Astrocyte (in vitro differentiated cells and primary cell): ENCODE data around the gene LIPN. TPM values are rescaled to one million over a fixed set of nuclear protein-coding genes. Genes with fewer than 3 reads are reported as not detected.

Source experiments
- DNase-seq: peaks from one replicate; pipeline ENCODE4 v3.0.0-alpha.2; 2010; ENCODE audit warnings: low read depth
- FAIRE-seq: peaks from 2 replicates; lab custom pipeline; 2011; peaks lifted over from hg19 to GRCh38; lab: Jason Lieb, UNC
- H2AFZ ChIP-seq: 2 replicates; pipeline ENCODE4 v1.6.0; 2012; ENCODE audit warnings: low read depth, low read length, inconsistent platforms
- H3K27ac ChIP-seq: 2 replicates; pipeline ENCODE4 v1.5.1; 2011; ENCODE audit warnings: low read depth, low read length, inconsistent platforms
- H3K27me3 ChIP-seq: 2 replicates; pipeline ENCODE4 v1.6.0; 2011; ENCODE audit warnings: low read length, inconsistent platforms; ENCODE audit not compliant: insufficient read depth
- H3K36me3 ChIP-seq: 2 replicates; pipeline ENCODE4 v1.5.1; 2011; ENCODE audit warnings: low read length, inconsistent platforms; ENCODE audit not compliant: insufficient read depth
- H3K4me1 ChIP-seq: 2 replicates; pipeline ENCODE4 v1.5.1; 2011; ENCODE audit warnings: low read length, inconsistent platforms; ENCODE audit not compliant: insufficient read depth
- H3K4me2 ChIP-seq: 2 replicates; pipeline ENCODE4 v1.6.0; 2012; ENCODE audit warnings: low read length, inconsistent platforms
- H3K4me3 ChIP-seq: 2 replicates; pipeline ENCODE4 v1.5.1; 2011; ENCODE audit warnings: low read depth, mild to moderate bottlenecking, low read length, inconsistent platforms; ENCODE audit not compliant: insufficient read depth
- H3K79me2 ChIP-seq: 2 replicates; pipeline ENCODE4 v1.6.0; 2012; ENCODE audit warnings: mild to moderate bottlenecking, low read length, inconsistent platforms; ENCODE audit not compliant: insufficient read depth
- H3K9ac ChIP-seq: 2 replicates; pipeline ENCODE4 v1.6.0; 2012; ENCODE audit warnings: mild to moderate bottlenecking, low read length, inconsistent platforms
- H3K9me3 ChIP-seq: 2 replicates; pipeline ENCODE4 v1.5.1; 2012; ENCODE audit warnings: low read depth, mild to moderate bottlenecking, low read length, inconsistent platforms; ENCODE audit not compliant: insufficient read depth
- H4K20me1 ChIP-seq: 2 replicates; pipeline ENCODE4 v1.6.0; 2012; ENCODE audit warnings: low read length, inconsistent platforms; ENCODE audit not compliant: insufficient read depth
- H3K27ac Mint-ChIP-seq: one replicate; pipeline ENCODE4 v1.8.0; 2021; ENCODE audit warnings: mild to moderate bottlenecking, mixed read lengths; ENCODE audit not compliant: unreplicated experiment
- H3K27me3 Mint-ChIP-seq: one replicate; pipeline ENCODE4 v1.8.0; 2021; ENCODE audit warnings: low read depth, mixed read lengths; ENCODE audit not compliant: unreplicated experiment
- H3K36me3 Mint-ChIP-seq: one replicate; pipeline ENCODE4 v1.8.0; 2021; ENCODE audit warnings: low read depth, mixed read lengths; ENCODE audit not compliant: unreplicated experiment
- H3K4me1 Mint-ChIP-seq: one replicate; pipeline ENCODE4 v1.8.0; 2021; ENCODE audit warnings: low read depth, mixed read lengths; ENCODE audit not compliant: unreplicated experiment
- H3K4me3 Mint-ChIP-seq: one replicate; pipeline ENCODE4 v1.8.0; 2021; ENCODE audit warnings: mild to moderate bottlenecking, moderate library complexity, mixed read lengths; ENCODE audit not compliant: unreplicated experiment
- H3K9me3 Mint-ChIP-seq: one replicate; pipeline ENCODE4 v1.8.0; 2021; ENCODE audit warnings: mild to moderate bottlenecking, mixed read lengths; ENCODE audit not compliant: unreplicated experiment
- CTCF ChIP-seq: IDR thresholded peaks from 2 replicates; pipeline ENCODE4 v1.5.1; 2011; ENCODE audit warnings: low read depth, mild to moderate bottlenecking, inconsistent platforms, low read length, moderate library complexity; ENCODE audit not compliant: insufficient read depth
- EZH2 ChIP-seq: IDR thresholded peaks from 2 replicates; pipeline ENCODE4 v1.6.1; 2012; ENCODE audit warnings: mild to moderate bottlenecking, low read length, inconsistent platforms; ENCODE audit not compliant: insufficient read depth
- total RNA-seq: library from RNA; stranded (reverse); gene quantifications from 2 replicates; pipeline ENCODE4 v1.2.1, GENCODE V29; 2021

The LIPN gene
- total RNA-seq, 1 donor from 2014 or later, result not detected

- no peak overlapping the region for H3K4me3 Mint-ChIP-seq
- H3K79me2 ChIP-seq, result no peaks in the 10 kb centered on the region
- no peaks in the 10 kb centered on the region for H3K27me3 Mint-ChIP-seq
- TF ChIP-seq CTCF (no peak), EZH2 (no peak)
- no peaks in the 10 kb centered on the region for H4K20me1 ChIP-seq
- no peak for FAIRE-seq
- H3K36me3 ChIP-seq, result no peaks in the 10 kb centered on the region
- H3K4me1 ChIP-seq, result peaks cover 3% of the 10 kb centered on the region
- no peak overlapping the region for H3K27ac Mint-ChIP-seq
- no peak overlapping the region for H3K27ac ChIP-seq
- H3K9ac ChIP-seq, result no peak overlapping the region
- H3K27me3 ChIP-seq, result no peaks in the 10 kb centered on the region
- H3K4me2 ChIP-seq, result no peak overlapping the region
- H3K36me3 Mint-ChIP-seq, result no peaks in the 10 kb centered on the region
- H3K9me3 Mint-ChIP-seq, result no peaks in the 10 kb centered on the region
- no peaks in the 10 kb centered on the region for H3K9me3 ChIP-seq
- H3K4me1 Mint-ChIP-seq, result no peaks in the 10 kb centered on the region
- no peak for DNase-seq
- no peak overlapping the region for H2AFZ ChIP-seq
- H3K4me3 ChIP-seq, result no peak overlapping the region
Observed at GRCh38 chr10:88809621-88810020, 49.8 kb downstream of the LIPN start.

GRCh38 chr10:88810196-88810961 lies 50.6 kb downstream of the LIPN start:
- no peaks in the 10 kb centered on the region for H3K27me3 Mint-ChIP-seq
- Histone ChIP-seq H3K4me3 (no peak overlapping the region), H3K4me1 (peaks cover 3% of the 10 kb centered on the region), H3K79me2 (no peaks in the 10 kb centered on the region), H3K27ac (no peak overlapping the region), H3K36me3 (no peaks in the 10 kb centered on the region), H3K9me3 (no peaks in the 10 kb centered on the region), H3K27me3 (no peaks in the 10 kb centered on the region), H3K9ac (no peak overlapping the region), H4K20me1 (no peaks in the 10 kb centered on the region), H2AFZ (no peak overlapping the region), H3K4me2 (no peak overlapping the region)
- H3K4me3 Mint-ChIP-seq, result no peak overlapping the region
- peak; percentile 49 for DNase-seq
- no peaks in the 10 kb centered on the region for H3K9me3 Mint-ChIP-seq
- H3K36me3 Mint-ChIP-seq, result no peaks in the 10 kb centered on the region
- H3K27ac Mint-ChIP-seq, result no peak overlapping the region
- no peak for FAIRE-seq
- TF ChIP-seq CTCF (peak; percentile 92), EZH2 (no peak)
- H3K4me1 Mint-ChIP-seq, result no peaks in the 10 kb centered on the region

GRCh38 chr10:88813200-88813599 lies 53.4 kb downstream of the LIPN start:
- Histone ChIP-seq H3K36me3 (no peaks in the 10 kb centered on the region), H4K20me1 (no peaks in the 10 kb centered on the region), H3K9ac (no peak overlapping the region), H3K27me3 (no peaks in the 10 kb centered on the region), H3K9me3 (no peaks in the 10 kb centered on the region), H3K4me3 (no peak overlapping the region), H2AFZ (no peak overlapping the region), H3K27ac (no peak overlapping the region), H3K79me2 (no peaks in the 10 kb centered on the region), H3K4me1 (no peaks in the 10 kb centered on the region), H3K4me2 (no peak overlapping the region)
- Mint-ChIP-seq H3K9me3 (no peaks in the 10 kb centered on the region), H3K4me3 (no peak overlapping the region), H3K4me1 (no peaks in the 10 kb centered on the region), H3K27ac (no peak overlapping the region), H3K36me3 (no peaks in the 10 kb centered on the region), H3K27me3 (no peaks in the 10 kb centered on the region)
- no peak for TF ChIP-seq CTCF
- no peak for TF ChIP-seq EZH2
- FAIRE-seq, result no peak
- DNase-seq, result no peak
